ENCODE data around the gene NTMT1.

DNA sequence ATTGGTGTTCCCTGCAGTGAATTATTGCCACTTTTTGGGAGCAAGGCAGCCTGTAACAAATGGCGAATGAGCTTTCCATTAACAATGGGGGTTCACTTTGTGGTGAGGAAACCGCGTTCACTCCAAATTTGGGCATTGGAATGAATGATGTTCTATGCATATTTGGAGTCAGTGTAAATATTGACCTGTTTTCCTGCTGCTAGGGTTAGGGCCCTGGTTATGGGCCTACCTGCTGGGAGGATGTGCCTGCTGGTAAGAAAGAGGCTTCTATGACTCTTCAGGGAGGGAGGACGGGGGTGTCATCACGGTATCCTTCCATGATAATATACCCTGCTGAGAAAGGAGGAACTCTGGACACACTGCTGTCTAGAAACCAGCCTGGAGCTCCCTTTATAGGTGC, 34.0 kb upstream of the NTMT1 start:
- TF ChIP-seq, protein P1, sequence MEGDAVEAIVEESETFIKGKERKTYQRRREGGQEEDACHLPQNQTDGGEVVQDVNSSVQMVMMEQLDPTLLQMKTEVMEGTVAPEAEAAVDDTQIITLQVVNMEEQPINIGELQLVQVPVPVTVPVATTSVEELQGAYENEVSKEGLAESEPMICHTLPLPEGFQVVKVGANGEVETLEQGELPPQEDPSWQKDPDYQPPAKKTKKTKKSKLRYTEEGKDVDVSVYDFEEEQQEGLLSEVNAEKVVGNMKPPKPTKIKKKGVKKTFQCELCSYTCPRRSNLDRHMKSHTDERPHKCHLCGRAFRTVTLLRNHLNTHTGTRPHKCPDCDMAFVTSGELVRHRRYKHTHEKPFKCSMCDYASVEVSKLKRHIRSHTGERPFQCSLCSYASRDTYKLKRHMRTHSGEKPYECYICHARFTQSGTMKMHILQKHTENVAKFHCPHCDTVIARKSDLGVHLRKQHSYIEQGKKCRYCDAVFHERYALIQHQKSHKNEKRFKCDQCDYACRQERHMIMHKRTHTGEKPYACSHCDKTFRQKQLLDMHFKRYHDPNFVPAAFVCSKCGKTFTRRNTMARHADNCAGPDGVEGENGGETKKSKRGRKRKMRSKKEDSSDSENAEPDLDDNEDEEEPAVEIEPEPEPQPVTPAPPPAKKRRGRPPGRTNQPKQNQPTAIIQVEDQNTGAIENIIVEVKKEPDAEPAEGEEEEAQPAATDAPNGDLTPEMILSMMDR (IDR thresholded peaks at IDR 0.05; ENCODE audit: low read depth, low read length) = no peak
- TF ChIP-seq MAX (IDR thresholded peaks at IDR 0.05; ENCODE audit: low read depth, low read length) (no peak), POLR2A (IDR thresholded peaks at IDR 0.05; ENCODE audit: extremely low read depth, insufficient read length) (no peak), MYC (IDR thresholded peaks at IDR 0.05; ENCODE audit: low read depth, low read length) (no peak)
